Measurements from ENCODE around the gene INPP5K. TPM values are rescaled to one million over a fixed set of nuclear protein-coding genes. Genes with fewer than 3 reads are reported as not detected.

INPP5K gene
- total and polyA plus RNA-seq, 2 experiments from 2014 or later: 18.1 to 24.6 TPM

GRCh38 chr17:1558401-1558800 is 42.0 kb upstream of the INPP5K start:
- no peaks in the 10 kb centered on the region for H3K9me3 ChIP-seq (ENCODE audit: low read depth)
- peaks cover 27% of the 10 kb centered on the region for H3K4me1 ChIP-seq (ENCODE audit: low read depth)
- H3K27me3 ChIP-seq: no peaks in the 10 kb centered on the region
- H3K27ac ChIP-seq: no peak overlapping the region
- H3K36me3 ChIP-seq: no peaks in the 10 kb centered on the region
- no peak for TF ChIP-seq CTCF (IDR thresholded peaks at IDR 0.05; ENCODE audit: low read depth, low read length)
- H3K4me3 ChIP-seq: no peak overlapping the region
- DNase-seq (ENCODE audit: low read depth in 1 of 2, low spot score in 1 of 2): no peak

- H3K4me1 ChIP-seq (ENCODE audit: low read depth): peaks cover 31% of the 10 kb centered on the region
- no peaks in the 10 kb centered on the region for H3K9me3 ChIP-seq (ENCODE audit: low read depth)
- TF ChIP-seq CTCF (IDR thresholded peaks at IDR 0.05; ENCODE audit: low read depth, low read length): no peak
- H3K36me3 ChIP-seq: peaks cover 5% of the 10 kb centered on the region
- peak in 1 of 2 donors; percentile 30 for DNase-seq (ENCODE audit: low read depth in 1 of 2, low spot score in 1 of 2)
- H3K27ac ChIP-seq: no peak overlapping the region
- H3K27me3 ChIP-seq: no peaks in the 10 kb centered on the region
- H3K4me3 ChIP-seq: no peak overlapping the region
Observed at GRCh38 chr17:1557355-1558095, 41.1 kb upstream of the INPP5K start.

GRCh38 chr17:1555651-1556471 is 39.4 kb upstream of the INPP5K start:
- no peak overlapping the region for H3K4me3 ChIP-seq
- peak overlapping the region; percentile 71 for H3K27ac ChIP-seq

GRCh38 chr17:1554751-1555540 is 38.5 kb upstream of the INPP5K start:
- H3K27me3 ChIP-seq: no peaks in the 10 kb centered on the region
- no peak for TF ChIP-seq CTCF (IDR thresholded peaks at IDR 0.05; ENCODE audit: low read depth, low read length)
- peaks cover 23% of the 10 kb centered on the region for H3K36me3 ChIP-seq
- no peak overlapping the region for H3K4me3 ChIP-seq
- peaks cover 21% of the 10 kb centered on the region for H3K4me1 ChIP-seq (ENCODE audit: low read depth)
- peak overlapping the region; percentile 98 for H3K27ac ChIP-seq
- no peaks in the 10 kb centered on the region for H3K9me3 ChIP-seq (ENCODE audit: low read depth)
- no peak for DNase-seq (ENCODE audit: low read depth in 1 of 2, low spot score in 1 of 2)

More at GRCh38 chr17:1555651-1556471, 39.4 kb upstream of the INPP5K start:
- no peaks in the 10 kb centered on the region for H3K27me3 ChIP-seq
- no peak for TF ChIP-seq CTCF (IDR thresholded peaks at IDR 0.05; ENCODE audit: low read depth, low read length)
- H3K9me3 ChIP-seq (ENCODE audit: low read depth): no peaks in the 10 kb centered on the region
- DNase-seq (ENCODE audit: low read depth in 1 of 2, low spot score in 1 of 2): no peak
- peaks cover 25% of the 10 kb centered on the region for H3K4me1 ChIP-seq (ENCODE audit: low read depth)
- peaks cover 16% of the 10 kb centered on the region for H3K36me3 ChIP-seq

Data from cardiac muscle cell (in vitro differentiated cells and primary cell).